ENCODE measurements around the gene PAK6.
A peak's percentile ranks its signal among the peaks of the same experiment; 100 is the strongest.

The PAK6 gene

DNA sequence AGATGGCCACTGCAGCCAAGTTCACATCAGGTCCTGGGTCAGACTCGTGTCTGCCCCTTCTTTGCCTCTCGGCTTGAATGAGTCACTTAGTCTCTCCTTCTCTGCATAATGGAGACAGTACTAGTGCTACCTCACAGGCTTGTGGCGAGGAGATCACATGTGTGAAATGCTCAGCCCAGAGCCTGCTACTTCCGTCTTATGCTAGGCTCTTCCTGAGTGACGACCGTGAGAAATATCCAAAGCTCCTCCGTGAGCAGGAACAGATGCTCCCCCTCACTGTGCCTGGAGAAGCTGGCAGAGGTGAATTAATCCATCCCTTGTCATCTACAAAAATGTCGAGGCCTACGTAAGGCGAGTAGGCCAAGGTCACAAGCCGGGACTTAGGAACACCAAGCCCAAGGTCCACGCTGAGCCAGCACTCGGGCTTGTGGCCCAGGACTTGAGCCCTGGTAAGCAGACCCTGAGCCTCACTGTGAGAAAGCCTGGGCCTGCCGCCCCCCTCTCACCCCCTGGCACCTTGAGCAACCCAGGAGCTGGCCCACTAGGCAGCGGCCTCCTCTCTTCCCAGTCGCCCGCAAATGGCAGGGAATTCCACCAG lies 17.9 kb downstream of the PAK6 start:
- no peak for DNase-seq (ENCODE audit: low read depth)

DNA sequence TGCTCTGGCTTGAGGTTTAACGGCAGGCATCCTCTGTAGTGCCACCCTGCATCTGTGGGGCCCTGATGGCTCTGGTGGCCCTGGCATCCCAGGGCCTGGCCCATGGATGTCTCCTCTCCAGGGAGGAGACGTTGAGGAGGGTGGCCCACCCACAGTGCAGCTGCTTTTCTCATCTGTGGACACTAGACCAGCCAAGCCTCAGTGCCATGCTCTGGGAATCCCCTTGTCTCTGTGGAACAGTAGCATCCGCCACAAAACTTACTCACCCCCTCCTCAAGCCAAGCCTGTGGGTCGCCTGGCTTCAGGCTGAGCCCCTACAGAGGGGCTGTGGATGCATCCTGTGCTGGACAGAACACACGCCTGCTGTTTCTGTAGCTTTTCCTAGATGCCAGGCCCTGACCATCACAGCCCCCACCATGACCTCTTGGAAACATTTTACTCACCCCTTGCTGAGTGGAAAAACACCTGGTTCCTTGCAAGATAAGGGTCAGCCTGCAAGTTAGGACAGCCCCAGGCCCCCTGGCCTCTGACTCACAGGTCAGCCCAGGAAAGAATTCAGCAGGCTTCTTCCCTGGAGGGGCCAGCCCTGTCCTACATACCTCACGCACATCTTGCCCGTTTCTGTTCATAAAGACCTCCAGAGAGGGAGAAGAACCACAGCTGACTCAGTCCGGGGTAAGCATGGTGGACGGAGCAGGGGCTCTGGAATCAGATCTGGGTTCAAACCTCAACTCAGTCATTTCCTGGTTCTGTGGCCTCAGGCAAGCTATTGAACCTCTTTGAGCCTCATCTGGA lies 19.0 kb downstream of the PAK6 start:
- DNase-seq (ENCODE audit: low read depth), result no peak

DNA sequence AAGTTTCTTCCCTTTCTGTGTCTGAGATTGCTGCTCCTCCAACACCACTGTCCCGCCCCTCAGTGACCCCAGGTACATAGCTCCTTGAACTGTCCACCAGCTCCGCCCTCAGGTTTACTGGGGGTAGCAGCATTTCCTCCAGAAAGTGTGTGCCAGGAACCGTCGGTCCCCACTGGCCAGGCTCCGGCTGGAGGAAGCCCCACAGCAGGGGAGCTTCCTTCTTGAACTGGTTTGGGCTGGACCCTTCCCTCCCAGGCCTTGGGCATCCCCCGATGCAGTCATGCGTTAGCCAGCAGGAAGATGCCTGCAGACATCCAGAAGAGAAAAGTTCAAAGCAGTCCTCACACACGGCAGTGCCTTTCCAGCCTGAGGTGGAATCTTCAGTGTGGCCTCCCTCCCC lies 19.7 kb downstream of the PAK6 start:
- DNase-seq (ENCODE audit: low read depth), result no peak

DNA sequence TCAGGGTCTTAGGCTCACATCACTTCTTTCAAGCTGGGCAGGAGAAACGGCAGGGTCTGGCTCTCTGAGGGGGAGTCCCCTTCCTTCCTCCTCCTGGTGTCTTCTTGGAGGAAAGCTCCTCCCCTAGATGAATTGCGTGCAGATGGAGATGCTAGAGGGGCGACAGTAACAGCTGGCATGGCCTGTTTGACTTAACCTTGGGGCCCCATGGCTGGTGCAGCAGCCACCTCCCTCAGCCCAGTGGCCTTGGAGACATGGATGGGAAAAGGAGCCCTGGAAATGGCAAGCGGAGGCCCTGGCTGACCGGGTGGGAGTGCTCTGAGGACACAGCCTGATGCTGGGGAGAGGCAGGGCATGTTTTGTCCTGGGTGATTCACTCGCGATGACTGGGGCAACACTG lies 20.2 kb downstream of the PAK6 start:
- no peak for DNase-seq (ENCODE audit: low read depth)

DNA sequence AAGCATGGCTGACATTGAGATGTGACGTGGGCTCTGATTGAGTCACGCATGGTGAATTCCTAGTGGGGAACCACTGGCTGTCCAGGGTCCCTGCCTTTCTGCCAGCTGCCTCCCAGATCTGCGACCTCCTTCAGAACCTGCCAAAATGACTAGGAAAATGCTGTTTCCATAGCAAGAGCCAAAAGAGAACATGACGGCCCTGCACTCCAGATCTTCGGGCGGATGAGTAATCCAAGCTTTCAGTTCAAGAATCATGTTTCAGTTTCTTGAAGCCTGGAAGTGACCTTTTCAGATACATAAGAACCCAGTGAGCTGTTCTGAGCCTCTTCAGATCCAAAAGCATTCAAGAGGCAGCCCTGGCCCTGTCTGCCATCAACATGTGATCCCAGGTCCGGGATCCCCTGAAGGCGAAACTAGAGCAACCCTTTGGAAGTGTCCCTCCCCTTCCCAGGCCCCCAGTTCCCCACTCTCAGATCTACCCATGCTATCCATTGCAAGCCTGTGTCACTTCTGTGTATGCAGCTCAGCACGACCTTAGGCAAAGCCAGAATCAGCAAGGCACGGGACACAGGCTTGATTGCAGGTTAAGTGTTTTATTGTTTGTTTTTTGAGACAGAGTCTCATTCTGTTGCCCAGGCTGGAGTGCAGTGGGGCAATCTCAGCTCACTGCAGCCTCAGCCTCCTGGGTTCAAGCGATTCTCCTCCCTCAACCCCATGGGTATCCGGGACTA lies 24.3 kb downstream of the PAK6 start:
- DNase-seq (ENCODE audit: low read depth), result no peak

DNA sequence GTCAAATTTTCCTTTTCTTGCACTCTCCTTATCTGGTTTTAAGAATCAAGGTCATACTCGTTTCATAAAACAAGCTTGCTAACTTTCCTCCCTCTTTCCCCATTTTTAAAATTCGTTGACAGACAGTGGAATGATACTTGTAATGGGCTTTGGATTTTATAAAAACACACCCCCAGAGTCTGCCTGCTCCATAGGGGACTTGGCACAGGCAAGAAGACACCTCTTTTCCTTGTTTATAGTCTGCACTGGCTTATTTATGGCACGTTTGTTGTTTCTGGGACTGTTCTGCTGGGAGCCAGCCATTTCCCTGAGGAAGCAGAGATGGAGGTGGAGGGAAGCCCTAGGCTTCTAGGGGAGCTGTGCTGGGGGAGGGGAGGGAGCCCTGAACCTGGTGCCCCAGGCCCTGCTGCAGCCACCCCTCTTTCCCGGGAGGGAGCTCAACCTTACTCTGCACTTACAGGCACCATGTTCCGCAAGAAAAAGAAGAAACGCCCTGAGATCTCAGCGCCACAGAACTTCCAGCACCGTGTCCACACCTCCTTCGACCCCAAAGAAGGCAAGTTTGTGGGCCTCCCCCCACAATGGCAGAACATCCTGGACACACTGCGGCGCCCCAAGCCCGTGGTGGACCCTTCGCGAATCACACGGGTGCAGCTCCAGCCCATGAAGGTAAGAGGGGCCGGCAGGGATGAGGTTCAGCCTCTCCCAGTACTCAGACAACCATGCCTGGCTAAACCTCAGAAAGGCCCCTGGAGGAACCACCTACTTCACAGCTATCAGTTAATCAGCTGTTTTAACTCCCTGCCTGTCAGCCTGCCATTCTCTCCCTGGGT lies 25.7 kb downstream of the PAK6 start:
- no peak for DNase-seq (ENCODE audit: low read depth)

DNA sequence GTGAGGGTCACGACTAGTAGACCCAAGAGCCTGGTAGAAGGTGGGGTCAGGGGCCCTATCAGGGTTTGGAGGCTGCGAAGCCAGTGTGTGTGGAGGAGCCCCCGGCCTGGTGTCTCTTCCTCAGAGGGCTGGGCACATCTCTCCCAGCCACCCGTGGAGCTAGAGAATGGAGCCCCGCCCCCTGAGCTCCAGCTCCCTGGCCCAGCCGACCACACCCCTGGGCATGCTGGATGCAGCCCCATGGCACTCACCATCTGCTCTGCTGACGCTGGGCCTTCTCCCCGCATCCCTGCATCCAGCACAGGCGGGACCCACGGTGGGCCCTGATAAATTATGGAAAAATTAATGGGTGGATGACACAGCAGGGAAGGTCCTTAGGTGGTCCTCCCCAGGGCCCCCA lies 26.5 kb downstream of the PAK6 start:
- no peak for DNase-seq (ENCODE audit: low read depth)

DNA sequence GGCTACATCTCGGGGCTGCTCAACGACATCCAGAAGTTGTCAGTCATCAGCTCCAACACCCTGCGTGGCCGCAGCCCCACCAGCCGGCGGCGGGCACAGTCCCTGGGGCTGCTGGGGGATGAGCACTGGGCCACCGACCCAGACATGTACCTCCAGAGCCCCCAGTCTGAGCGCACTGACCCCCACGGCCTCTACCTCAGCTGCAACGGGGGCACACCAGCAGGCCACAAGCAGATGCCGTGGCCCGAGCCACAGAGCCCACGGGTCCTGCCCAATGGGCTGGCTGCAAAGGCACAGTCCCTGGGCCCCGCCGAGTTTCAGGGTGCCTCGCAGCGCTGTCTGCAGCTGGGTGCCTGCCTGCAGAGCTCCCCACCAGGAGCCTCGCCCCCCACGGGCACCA lies 27.0 kb downstream of the PAK6 start:
- no peak for DNase-seq (ENCODE audit: low read depth)

DNA sequence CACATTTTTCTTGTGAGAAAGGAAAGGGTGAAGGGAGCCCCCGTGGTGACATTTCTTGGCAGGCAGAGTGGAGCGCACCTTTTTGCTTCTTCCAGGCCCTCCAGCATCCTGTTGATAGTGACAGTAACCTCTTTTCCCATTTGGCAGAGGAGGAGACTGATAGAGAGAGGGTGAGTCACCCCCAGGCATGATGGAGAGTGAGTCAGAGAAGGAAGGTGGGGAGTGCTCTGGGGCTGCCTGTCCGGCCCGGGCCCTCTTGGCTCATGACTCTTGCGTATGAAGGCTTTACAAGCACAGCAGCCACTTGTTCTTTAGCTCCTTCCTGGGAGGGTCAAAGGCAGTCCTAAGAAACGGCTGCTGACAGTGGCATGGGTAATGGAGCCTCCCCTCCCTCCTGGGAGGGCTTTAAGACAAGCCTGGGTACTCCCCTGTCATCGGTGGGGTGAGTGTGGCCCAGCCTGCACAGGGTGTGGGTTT lies 28.0 kb downstream of the PAK6 start:
- DNase-seq (ENCODE audit: low read depth), result no peak

DNA sequence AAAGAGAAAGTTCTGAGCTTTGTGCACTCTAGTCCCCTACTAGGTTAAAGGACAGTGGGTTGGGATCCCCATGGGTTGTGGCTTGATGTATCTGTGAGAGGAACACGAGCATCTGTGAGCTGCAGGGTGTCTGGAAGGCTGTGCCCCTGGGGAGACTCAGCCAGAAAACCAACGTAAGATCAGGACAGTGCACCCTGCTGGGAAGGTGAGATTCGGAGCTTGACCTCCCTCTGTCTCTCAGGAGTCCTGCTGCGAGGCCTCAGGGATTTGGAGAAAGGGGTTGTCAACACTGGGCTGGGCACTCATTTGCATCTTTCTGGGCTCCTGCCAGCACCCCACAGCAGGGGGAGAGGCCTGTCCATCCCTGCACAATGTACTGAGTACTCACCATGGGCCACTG lies 28.8 kb downstream of the PAK6 start:
- no peak for DNase-seq (ENCODE audit: low read depth)

DNA sequence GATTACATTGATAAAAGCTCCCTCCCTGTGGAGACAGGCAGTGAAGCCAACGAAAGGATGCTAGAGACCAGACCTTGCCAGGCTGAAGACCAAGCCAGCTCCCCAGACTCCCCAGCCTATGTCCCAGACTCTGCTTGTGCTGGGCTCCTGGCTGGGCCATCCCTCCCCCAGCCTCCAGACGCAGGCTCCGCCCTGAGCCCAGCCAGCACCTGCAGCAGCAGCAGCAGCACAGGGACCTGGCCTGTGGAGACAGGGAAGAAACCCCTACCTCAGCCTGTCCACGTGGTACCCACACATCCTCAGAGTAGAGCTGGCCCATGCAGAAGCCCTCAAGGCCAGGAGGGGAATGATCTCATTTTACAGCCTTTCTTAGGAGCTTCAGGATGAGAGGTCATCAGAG lies 30.7 kb downstream of the PAK6 start:
- no peak for DNase-seq (ENCODE audit: low read depth)

DNA sequence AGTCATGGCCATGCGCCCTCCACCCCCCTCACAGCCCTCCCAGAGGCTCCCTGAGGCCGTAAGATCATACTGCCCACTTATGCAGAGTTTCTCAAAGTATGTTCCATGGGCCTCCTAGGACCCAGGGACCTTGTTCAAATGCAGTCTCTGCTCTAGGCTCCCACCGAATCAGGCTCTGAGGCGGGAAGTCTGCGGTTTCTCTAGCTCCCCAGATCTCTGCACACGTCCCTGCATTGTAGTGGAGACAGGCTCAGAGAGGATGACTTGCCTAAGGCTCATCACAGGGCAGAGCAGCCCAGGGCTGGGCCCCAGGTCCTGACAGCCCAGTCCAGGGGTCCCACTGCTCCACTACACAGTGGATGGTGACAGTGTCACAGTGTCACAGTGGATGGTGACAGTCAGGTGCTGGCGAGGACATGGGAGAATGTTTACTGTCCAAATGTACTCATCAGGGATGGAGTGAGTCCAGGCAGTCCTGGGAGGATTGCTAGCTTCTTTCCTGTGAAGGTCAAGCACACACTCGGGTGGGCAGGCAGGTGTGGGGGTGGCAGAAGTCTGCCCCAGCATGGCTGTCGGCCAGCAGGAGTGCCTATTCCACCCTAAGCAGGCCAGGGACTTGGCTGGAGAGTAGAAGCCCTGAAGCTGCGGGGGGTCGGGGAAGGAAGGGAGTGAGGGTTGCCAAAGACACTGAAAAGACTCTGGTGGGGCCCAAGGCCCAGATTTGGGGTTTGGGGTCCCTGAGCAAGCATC lies 31.6 kb downstream of the PAK6 start:
- no peak for DNase-seq (ENCODE audit: low read depth)

DNA sequence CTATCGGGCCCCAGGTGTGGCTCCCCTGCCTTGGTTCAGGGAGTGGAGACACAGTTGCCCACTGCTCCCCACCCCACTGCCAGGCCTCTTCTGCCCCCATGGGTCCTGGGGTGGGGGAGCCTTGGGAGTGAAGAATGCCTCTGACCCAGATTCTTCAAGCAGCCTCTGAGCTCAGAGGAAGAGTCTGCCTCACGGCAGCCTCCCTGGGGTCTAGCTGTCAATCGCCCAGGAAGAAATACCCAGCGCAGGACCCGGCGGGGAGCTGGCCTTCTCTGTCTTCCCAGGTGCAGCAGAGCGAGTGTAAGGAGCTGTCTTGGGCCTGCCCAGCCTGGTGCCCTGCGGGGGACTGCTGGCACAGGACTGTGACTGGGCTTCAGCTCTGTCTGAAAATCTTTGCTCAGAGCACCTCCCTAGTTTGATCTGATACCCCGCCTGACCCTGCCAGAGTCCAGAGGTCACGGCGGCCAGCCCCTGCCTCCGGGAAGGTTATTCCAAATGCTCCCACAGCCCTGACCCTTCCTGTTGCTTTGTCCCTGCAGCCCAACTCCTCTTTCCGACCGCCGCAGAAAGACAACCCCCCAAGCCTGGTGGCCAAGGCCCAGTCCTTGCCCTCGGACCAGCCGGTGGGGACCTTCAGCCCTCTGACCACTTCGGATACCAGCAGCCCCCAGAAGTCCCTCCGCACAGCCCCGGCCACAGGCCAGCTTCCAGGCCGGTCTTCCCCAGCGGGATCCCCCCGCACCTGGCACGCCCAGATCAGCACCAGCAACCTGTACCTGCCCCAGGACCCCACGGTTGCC lies 33.0 kb downstream of the PAK6 start:
- DNase-seq (ENCODE audit: low read depth), result no peak

DNA sequence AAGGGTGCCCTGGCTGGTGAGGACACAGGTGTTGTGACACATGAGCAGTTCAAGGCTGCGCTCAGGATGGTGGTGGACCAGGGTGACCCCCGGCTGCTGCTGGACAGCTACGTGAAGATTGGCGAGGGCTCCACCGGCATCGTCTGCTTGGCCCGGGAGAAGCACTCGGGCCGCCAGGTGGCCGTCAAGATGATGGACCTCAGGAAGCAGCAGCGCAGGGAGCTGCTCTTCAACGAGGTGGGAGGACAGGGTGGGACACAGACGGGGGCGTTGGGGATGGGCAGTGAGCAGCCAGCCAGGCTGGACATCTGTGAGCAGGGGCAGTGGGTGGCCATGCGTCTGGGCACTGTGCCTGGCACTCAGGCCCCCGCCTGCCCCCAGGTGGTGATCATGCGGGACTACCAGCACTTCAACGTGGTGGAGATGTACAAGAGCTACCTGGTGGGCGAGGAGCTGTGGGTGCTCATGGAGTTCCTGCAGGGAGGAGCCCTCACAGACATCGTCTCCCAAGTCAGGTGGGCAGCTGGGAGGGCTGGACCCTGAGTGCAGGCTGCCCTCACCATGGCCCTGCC lies 33.7 kb downstream of the PAK6 start:
- DNase-seq (ENCODE audit: low read depth), result no peak

DNA sequence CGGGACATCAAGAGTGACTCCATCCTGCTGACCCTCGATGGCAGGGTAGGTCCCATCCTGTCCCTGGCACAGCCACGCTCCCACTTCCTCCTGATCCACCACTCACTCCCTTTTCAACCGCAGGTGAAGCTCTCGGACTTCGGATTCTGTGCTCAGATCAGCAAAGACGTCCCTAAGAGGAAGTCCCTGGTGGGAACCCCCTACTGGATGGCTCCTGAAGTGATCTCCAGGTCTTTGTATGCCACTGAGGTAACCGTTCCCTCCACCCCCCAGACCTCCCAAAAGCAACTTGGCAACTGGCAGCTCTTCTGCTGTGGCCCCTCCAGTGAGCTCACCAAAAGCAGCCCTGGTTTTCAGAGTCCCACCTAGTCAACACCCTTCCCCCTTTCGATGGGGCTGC lies 34.6 kb downstream of the PAK6 start:
- no peak for DNase-seq (ENCODE audit: low read depth)

DNA sequence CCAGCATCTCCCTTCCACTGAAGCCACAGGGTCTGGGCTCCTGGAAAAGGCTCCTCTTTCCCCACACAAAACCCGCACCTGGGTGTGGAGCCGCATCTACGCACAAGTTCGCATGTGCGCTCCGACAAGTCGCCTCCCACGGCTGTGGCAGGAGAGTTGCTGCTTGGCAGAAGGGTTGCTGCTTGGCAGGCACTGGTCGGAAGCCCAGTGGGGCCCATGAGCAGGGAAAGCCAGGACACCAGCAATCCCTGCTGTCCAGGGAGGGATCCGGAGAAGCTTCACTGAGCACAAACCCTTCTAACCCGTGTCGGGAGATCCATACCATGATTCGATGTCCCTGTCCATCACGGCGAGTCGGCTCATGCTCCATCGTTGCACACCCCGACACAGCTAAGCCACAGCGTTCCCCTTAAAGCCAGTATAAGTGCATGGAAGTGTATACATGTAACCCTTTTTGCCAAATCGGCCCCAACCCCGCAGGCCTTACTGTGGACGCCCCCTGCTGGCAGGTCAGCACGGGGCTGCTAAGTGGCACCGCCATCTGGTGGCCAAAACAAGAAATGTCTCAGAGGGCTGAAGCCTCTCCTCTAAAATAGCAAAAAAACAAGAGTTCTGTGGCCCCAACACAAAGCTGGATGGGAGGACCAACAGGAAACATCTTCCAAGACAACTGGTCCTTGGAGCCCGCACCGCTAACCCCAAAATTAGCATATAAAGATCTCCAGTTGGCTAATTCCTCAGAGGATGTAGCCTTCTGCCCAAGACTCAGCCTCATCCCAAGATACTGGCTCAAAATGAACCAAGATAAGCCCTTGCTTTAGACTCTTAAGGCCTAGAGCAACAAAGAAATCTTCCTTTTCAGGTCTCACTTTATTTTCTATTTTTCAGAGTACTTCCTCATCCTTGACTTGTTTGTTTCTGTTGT lies 35.7 kb downstream of the PAK6 start:
- peak; percentile 79 for DNase-seq (ENCODE audit: low read depth)

DNA sequence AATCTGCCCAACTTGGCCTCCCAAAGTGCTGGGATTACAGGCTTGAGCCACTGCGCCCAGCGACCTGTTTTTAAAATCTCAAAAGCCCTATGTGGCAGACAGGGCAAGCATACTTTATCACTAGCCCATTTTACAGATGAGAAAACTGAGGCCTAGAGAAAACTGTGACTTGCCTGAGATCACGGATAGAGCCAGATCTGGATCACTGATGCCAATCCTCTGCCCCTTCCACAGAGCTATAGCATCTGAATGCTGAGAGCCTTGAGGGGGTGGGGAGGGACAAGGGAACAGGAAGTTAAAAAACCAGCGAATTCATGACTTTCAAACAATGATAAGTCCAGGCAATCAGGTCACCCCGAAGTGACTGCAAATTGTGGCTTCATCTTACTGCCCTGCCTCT lies 36.7 kb downstream of the PAK6 start:
- DNase-seq (ENCODE audit: low read depth), result no peak

DNA sequence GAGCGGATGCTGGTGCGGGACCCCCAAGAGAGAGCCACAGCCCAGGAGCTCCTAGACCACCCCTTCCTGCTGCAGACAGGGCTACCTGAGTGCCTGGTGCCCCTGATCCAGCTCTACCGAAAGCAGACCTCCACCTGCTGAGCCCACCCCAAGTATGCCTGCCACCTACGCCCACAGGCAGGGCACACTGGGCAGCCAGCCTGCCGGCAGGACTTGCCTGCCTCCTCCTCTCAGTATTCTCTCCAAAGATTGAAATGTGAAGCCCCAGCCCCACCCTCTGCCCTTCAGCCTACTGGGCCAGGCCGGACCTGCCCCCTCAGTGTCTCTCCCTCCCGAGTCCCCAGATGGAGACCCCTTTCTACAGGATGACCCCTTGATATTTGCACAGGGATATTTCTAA lies 37.1 kb downstream of the PAK6 start:
- no peak for DNase-seq (ENCODE audit: low read depth)

DNA sequence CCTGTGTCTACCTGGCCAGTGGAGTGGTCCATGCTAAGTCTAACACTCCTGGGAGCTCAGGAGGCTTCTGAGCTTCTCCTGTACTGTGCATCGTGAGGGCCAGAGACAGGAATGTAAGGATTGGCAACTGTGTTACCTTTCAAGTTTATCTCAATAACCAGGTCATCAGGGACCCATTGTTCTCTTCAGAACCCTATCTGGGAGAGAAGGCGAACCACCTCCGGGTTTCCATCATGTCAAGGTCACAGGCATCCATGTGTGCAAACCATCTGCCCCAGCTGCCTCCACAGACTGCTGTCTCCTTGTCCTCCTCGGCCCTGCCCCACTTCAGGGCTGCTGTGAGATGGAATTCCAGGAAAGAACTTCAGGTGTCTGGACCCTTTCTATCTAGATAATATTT lies 38.1 kb downstream of the PAK6 start:
- DNase-seq (ENCODE audit: low read depth), result no peak

Data from activated T-cell treated with anti-CD3 and anti-CD28 coated beads for 48 hours (primary cell).